ENCODE data around the gene C3orf20. TPM values are rescaled to one million over a fixed set of nuclear protein-coding genes. Genes with fewer than 3 reads are reported as not detected.

Gene C3orf20
- total RNA-seq, 4 donors from 2014 or later: 0.07 to 0.73 TPM; not detected in 2

DNA sequence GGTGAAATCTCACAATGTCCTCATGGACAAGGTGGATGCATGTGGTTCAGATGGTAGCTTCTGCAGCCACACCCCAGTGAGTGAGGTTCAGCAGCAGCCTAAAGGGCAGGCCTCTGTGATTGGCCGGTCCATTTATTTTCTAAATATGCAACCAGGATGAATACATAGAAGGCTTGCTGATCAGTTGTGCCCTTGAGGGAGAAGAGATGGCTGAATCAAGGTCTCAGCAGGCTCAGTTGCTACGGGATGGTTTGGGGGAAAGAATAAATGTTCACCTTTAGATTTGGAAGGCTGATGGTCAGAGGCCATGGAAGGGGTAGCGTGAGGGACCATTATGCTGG is 90.1 kb downstream of the C3orf20 start:
- H3K36me3 ChIP-seq: no peaks in the 10 kb centered on the region
- no peak overlapping the region for H3K27ac ChIP-seq
- no peaks in the 10 kb centered on the region for H3K27me3 ChIP-seq
- H3K9me3 ChIP-seq: no peaks in the 10 kb centered on the region
- TF ChIP-seq, protein P1, sequence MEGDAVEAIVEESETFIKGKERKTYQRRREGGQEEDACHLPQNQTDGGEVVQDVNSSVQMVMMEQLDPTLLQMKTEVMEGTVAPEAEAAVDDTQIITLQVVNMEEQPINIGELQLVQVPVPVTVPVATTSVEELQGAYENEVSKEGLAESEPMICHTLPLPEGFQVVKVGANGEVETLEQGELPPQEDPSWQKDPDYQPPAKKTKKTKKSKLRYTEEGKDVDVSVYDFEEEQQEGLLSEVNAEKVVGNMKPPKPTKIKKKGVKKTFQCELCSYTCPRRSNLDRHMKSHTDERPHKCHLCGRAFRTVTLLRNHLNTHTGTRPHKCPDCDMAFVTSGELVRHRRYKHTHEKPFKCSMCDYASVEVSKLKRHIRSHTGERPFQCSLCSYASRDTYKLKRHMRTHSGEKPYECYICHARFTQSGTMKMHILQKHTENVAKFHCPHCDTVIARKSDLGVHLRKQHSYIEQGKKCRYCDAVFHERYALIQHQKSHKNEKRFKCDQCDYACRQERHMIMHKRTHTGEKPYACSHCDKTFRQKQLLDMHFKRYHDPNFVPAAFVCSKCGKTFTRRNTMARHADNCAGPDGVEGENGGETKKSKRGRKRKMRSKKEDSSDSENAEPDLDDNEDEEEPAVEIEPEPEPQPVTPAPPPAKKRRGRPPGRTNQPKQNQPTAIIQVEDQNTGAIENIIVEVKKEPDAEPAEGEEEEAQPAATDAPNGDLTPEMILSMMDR (IDR thresholded peaks at IDR 0.05): no peak
- no peak for TF ChIP-seq POLR2A (IDR thresholded peaks at IDR 0.05)
- no peak for DNase-seq
- H3K4me3 ChIP-seq: no peak overlapping the region
- intact Hi-C loops (cut with DNase I; ENCODE audit: low total_unique reads): no loop called here
- H3K4me1 ChIP-seq: no peaks in the 10 kb centered on the region

DNA sequence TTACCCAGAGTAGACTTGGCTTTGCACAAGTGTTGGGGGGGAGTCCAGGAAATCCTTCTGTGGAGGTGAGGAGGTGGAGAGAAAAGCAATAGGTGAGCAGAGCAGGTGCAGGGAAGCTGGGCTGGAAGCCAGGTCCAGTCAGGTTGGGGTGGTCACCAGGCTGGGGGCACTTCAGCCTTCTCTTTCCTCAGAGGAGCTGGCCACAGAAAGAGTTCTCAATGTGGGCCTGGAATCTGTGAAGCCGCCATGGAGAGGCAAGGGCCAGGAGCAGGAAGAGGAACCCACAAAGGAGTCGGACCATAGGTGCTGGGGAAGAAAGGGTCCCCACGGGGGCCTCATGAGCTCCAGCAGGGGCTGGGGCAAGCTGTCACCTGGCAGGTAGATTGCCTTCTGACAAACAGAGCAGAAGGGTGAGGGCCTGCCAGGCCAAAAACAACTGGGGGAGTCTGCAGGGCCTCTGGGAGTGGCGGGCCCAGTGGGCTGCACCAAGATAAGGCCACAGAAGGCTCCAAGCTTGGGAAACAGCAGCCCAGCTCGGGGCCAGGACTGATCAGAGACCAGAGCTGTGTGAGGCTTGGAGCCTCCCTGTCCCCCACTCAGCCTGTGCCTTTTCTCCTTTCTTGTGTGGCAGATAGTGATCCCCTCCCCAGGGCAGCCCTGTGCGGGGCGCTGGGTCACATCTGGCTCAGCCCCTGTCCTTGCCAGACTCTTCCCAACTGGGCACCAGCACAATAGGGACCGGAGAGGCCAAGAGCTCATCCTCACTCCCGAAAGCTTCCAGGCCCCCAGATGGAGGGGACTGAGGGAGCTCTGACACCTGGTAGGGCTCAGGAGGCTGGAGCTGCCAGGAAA is 90.9 kb downstream of the C3orf20 start:
- Histone ChIP-seq H3K27ac (no peak overlapping the region), H3K9me3 (no peaks in the 10 kb centered on the region), H3K27me3 (no peaks in the 10 kb centered on the region), H3K4me3 (no peak overlapping the region), H3K4me1 (no peaks in the 10 kb centered on the region), H3K36me3 (no peaks in the 10 kb centered on the region)
- TF ChIP-seq, protein P1 (IDR thresholded peaks at IDR 0.05): no peak
- TF ChIP-seq POLR2A (IDR thresholded peaks at IDR 0.05): no peak
- intact Hi-C loops (cut with DNase I; ENCODE audit: low total_unique reads): no loop called here
- no peak for DNase-seq

DNA sequence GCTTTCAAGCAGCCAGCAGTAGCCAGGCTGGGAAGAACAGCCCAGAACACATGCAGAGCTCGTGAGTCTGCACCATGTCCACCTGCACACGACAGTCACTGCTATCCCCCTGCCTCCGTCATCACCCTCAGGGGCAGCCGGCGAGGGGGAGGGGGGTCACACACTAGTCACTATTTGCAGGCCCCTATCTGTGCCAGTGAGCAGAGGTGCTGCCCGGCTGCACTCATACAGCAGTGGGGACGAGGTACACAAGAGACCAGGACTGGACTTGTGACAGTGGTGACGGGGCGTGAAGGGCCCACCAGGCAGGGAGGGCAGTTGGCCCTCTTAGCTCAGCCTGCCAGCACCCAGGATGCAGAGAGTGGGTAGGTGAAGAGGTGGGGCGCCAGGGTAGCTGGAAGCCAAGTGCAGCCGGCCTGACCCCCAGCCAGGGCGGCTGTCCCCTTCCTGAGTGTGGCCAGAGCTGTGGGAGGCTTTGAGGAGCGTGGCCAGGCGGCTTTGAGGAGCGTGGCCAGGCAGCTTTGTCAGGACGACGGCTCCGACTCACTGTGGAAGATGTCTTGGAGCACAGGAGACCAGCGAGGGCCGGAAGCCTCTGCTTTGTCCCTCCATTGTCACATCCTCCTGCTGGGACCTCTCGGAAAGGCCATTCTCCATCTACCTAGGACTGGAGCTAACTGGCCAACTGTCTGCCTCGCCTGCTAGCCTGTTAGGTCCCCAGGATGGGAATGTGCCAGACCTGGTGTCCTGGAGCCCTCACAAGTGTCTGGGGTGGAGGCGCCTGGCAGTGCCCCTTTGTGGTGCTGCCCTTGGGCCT is 91.7 kb downstream of the C3orf20 start:
- H3K9me3 ChIP-seq: no peaks in the 10 kb centered on the region
- H3K36me3 ChIP-seq: no peaks in the 10 kb centered on the region
- no peak overlapping the region for H3K27ac ChIP-seq
- H3K4me1 ChIP-seq: no peaks in the 10 kb centered on the region
- no peak overlapping the region for H3K4me3 ChIP-seq
- TF ChIP-seq POLR2A (IDR thresholded peaks at IDR 0.05): no peak
- TF ChIP-seq, protein P1 (IDR thresholded peaks at IDR 0.05): no peak
- DNase-seq: no peak
- intact Hi-C loops (cut with DNase I; ENCODE audit: low total_unique reads): no loop called here
- no peaks in the 10 kb centered on the region for H3K27me3 ChIP-seq

DNA sequence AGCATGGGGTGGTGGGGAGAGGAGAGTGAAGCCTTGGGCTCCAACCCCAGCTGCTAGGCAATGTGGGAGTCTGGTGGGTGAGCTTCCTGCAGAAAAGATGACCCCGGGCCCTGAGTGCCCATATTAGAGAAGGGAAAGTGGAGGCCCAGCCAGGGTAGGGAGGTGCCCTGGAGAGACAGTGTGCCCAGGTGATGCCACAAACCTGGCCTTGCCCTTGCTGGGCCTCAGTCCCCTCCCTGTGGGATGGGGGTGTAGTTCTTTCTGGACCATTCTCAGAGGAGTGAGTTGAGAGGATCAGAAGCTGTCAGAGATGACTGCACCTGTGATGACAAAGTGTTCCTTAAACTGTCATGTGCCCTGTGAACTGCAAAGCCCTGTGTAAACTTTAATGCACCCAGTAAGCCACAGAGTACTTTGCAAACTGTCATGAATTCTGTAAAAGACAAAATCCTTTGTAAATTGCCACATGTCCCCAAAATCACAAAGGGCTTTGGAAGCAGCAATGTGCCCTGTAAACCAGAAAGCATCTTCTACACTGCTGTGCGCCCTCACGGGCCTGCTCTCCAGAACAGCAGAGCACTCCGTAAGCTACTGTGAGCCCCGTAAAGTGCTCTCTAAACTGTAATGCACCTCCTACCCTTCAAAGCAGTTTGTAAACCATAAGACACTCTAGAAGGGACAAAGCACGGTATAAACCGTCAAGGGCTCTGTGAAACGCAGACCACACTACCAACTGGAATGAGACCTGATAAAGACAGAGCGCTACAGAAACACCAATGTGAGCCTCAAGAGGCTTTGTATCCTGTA is 92.5 kb downstream of the C3orf20 start:
- no peaks in the 10 kb centered on the region for H3K27me3 ChIP-seq
- no peaks in the 10 kb centered on the region for H3K36me3 ChIP-seq
- no peaks in the 10 kb centered on the region for H3K4me1 ChIP-seq
- no peak overlapping the region for H3K27ac ChIP-seq
- intact Hi-C loops (cut with DNase I; ENCODE audit: low total_unique reads): no loop called here
- H3K9me3 ChIP-seq: no peaks in the 10 kb centered on the region
- DNase-seq: no peak
- no peak overlapping the region for H3K4me3 ChIP-seq
- no peak for TF ChIP-seq POLR2A (IDR thresholded peaks at IDR 0.05)
- TF ChIP-seq, protein P1 (IDR thresholded peaks at IDR 0.05): no peak
